Measurements from ENCODE around the gene SLC1A4. TPM values are rescaled to one million over a fixed set of nuclear protein-coding genes. Genes with fewer than 3 reads are reported as not detected.
A peak's percentile ranks its signal among the peaks of the same experiment; 100 is the strongest.

SLC1A4 gene
- total and polyA plus RNA-seq, 10 of the 15 experiments (the other 5 are each of a cell fraction or from before 2014, with no cell fraction given), result 10.8 to 43.2 (median 27.7) TPM

- TF ChIP-seq BMI1 (IDR thresholded peaks at IDR 0.05; ENCODE audit: borderline replicate concordance), result peak; percentile 61; the same call in 1 of the 2 replicates
- TF ChIP-seq RAD21 (IDR thresholded peaks at IDR 0.05; ENCODE audit: insufficient read depth, low read depth, low read length), result peak; percentile 1; the same call in 1 of the 2 replicates
- no peak for TF ChIP-seq RFX5 (IDR thresholded peaks at IDR 0.05; ENCODE audit: low read depth, low read length)
- no peak for TF ChIP-seq CHD1 (IDR thresholded peaks at IDR 0.05; ENCODE audit: low read depth, low read length)
- peak; percentile 80 for TF ChIP-seq SP1 (IDR thresholded peaks at IDR 0.05; ENCODE audit: low read depth, low read length)
- TF ChIP-seq RBBP5 (conservative IDR thresholded peaks at IDR 0.05), result no peak
- peak; percentile 97 for TF ChIP-seq ZNF687 (IDR thresholded peaks at IDR 0.05)
- peak; percentile 87 for TF ChIP-seq IKZF1 (conservative IDR thresholded peaks at IDR 0.05)
- TF ChIP-seq EED (IDR thresholded peaks at IDR 0.05; ENCODE audit: low read depth), result peak; percentile 83
- peak; percentile 87 for TF ChIP-seq CREM (IDR thresholded peaks at IDR 0.05; ENCODE audit: low read depth)
- TF ChIP-seq KAT2A (conservative IDR thresholded peaks at IDR 0.05; ENCODE audit: control insufficient read depth, low read depth, low read length), result no peak
- no peak for TF ChIP-seq FOS (IDR thresholded peaks at IDR 0.05; ENCODE audit: borderline replicate concordance, extremely low read depth, insufficient read length)
- TF ChIP-seq NR2F1 (conservative IDR thresholded peaks at IDR 0.05), result peak; percentile 75
- no peak for TF ChIP-seq ZNF384 (IDR thresholded peaks at IDR 0.05; ENCODE audit: borderline replicate concordance, low read depth, low read length)
- peak; percentile 30; the same call in 1 of the 2 replicates for TF ChIP-seq SPI1 (IDR thresholded peaks at IDR 0.05; ENCODE audit: borderline replicate concordance, insufficient read depth, low read depth, low read length)
- TF ChIP-seq PKNOX1 (IDR thresholded peaks at IDR 0.05), result peak; percentile 88
- TF ChIP-seq LARP7 (IDR thresholded peaks at IDR 0.05), result peak; percentile 55; the same call in 1 of the 2 replicates
- TF ChIP-seq SRF (IDR thresholded peaks at IDR 0.05; ENCODE audit: low read depth in 2 of 2, low read length in 2 of 2), result no peak
- TF ChIP-seq IRF5 (IDR thresholded peaks at IDR 0.05; ENCODE audit: borderline replicate concordance), result no peak
- peak; percentile 96 to 97 for TF ChIP-seq BHLHE40 (IDR thresholded peaks at IDR 0.05; ENCODE audit: borderline replicate concordance in 1 of 2, low read depth in 2 of 2, low read length in 1 of 2)
- TF ChIP-seq TCF3 (IDR thresholded peaks at IDR 0.05; ENCODE audit: borderline replicate concordance, insufficient read depth, low read depth, low read length), result peak; percentile 84
- peak; percentile 95 for TF ChIP-seq MAX (IDR thresholded peaks at IDR 0.05; ENCODE audit: low read depth, low read length)
- peak; percentile 95 for TF ChIP-seq POLR2AphosphoS2 (IDR thresholded peaks at IDR 0.05; ENCODE audit: low read depth, low read length)
Observed at GRCh38 chr2:64945973-64946768, 43.0 kb upstream of the SLC1A4 start (continued).

Measured in GM12878 (cell line).